ENCODE results near the gene AP4M1. TPM values are rescaled to one million over a fixed set of nuclear protein-coding genes. Genes with fewer than 3 reads are reported as not detected.

Gene AP4M1
- total and polyA plus RNA-seq, 9 of the 15 experiments (the other 6 are each of a cell fraction or from before 2014, with no cell fraction given) = 1.3 to 30.9 (median 14.1) TPM

GRCh38 chr7:100091411-100092181 lies 9.8 kb upstream of the AP4M1 start (continued):
- TF ChIP-seq BRF1 (IDR thresholded peaks at IDR 0.05; ENCODE audit: borderline replicate concordance, extremely low read depth, insufficient read length) = no peak
- TF ChIP-seq FOXO4 (CRISPR knock-in tag; IDR thresholded peaks at IDR 0.05) = peak; percentile 26; the same call in 1 of the 2 replicates
- TF ChIP-seq MYNN (IDR thresholded peaks at IDR 0.05) = peak; percentile 73
- no peak for TF ChIP-seq MYNN (CRISPR knock-in tag; IDR thresholded peaks at IDR 0.05)
- no peak for TF ChIP-seq ZNF778 (CRISPR knock-in tag; IDR thresholded peaks at IDR 0.05)
- peak; percentile 54 for TF ChIP-seq MXI1 (IDR thresholded peaks at IDR 0.05; ENCODE audit: low read depth, low read length)
- TF ChIP-seq, protein P1, sequence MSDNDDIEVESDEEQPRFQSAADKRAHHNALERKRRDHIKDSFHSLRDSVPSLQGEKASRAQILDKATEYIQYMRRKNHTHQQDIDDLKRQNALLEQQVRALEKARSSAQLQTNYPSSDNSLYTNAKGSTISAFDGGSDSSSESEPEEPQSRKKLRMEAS (CRISPR knock-in tag; IDR thresholded peaks at IDR 0.05) = peak; percentile 45
- no peak for TF ChIP-seq PTTG1 (tag; IDR thresholded peaks at IDR 0.05; ENCODE audit: low read depth)
- no peak for TF ChIP-seq WHSC1 (IDR thresholded peaks at IDR 0.05; ENCODE audit: low read length)
- TF ChIP-seq ZNF589 (CRISPR knock-in tag; IDR thresholded peaks at IDR 0.05; ENCODE audit: low read depth) = no peak
- peak; percentile 92 for TF ChIP-seq CAMTA2 (CRISPR knock-in tag; conservative IDR thresholded peaks at IDR 0.05)
- no peak for TF ChIP-seq GTF2E2 (tag; IDR thresholded peaks at IDR 0.05)
- TF ChIP-seq ZNF217 (CRISPR knock-in tag; IDR thresholded peaks at IDR 0.05) = no peak
- TF ChIP-seq, protein P2, sequence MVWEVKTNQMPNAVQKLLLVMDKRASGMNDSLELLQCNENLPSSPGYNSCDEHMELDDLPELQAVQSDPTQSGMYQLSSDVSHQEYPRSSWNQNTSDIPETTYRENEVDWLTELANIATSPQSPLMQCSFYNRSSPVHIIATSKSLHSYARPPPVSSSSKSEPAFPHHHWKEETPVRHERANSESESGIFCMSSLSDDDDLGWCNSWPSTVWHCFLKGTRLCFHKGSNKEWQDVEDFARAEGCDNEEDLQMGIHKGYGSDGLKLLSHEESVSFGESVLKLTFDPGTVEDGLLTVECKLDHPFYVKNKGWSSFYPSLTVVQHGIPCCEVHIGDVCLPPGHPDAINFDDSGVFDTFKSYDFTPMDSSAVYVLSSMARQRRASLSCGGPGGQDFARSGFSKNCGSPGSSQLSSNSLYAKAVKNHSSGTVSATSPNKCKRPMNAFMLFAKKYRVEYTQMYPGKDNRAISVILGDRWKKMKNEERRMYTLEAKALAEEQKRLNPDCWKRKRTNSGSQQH (CRISPR knock-in tag; IDR thresholded peaks at IDR 0.05) = peak; percentile 57; the same call in 1 of the 2 replicates
- no peak for TF ChIP-seq PPARD (CRISPR knock-in tag; IDR thresholded peaks at IDR 0.05)
- TF ChIP-seq ZNF324 (CRISPR knock-in tag; IDR thresholded peaks at IDR 0.05) = no peak
- 0 out of 2 replicates have a peak, but pooled peaks have one; percentile 38 for TF ChIP-seq RFX7 (CRISPR knock-in tag; IDR thresholded peaks at IDR 0.05)
- no peak for TF ChIP-seq SMAD3 (CRISPR knock-in tag; conservative IDR thresholded peaks at IDR 0.05)
- no peak for TF ChIP-seq ZNF408 (CRISPR knock-in tag; IDR thresholded peaks at IDR 0.05; ENCODE audit: low read depth)
- TF ChIP-seq TCF7 (IDR thresholded peaks at IDR 0.05; ENCODE audit: borderline replicate concordance) = no peak
- TF ChIP-seq HLTF (IDR thresholded peaks at IDR 0.05) = no peak
- TF ChIP-seq ZNF384 (IDR thresholded peaks at IDR 0.05; ENCODE audit: low read depth, low read length) = no peak
- 0 out of 2 replicates have a peak, but pooled peaks have one; percentile 18 for TF ChIP-seq NKRF (IDR thresholded peaks at IDR 0.05; ENCODE audit: borderline replicate concordance)

Data from K562 (cell line).